Peyer's patch (tissue), 4 donors: Measurements from ENCODE around the gene TIMP2.

ENCODE experiments used
- POLR2A ChIP-seq, 2 donors: fragments of 450-650 bp; IDR thresholded peaks; one replicate each; pipeline ENCODE4 v1.5.1; 2017; ENCODE audit warnings: antibody characterized with exemption in 2 of 2, mild to moderate bottlenecking in 2 of 2, moderate library complexity in 2 of 2
- TF ChIP-seq, protein P1 (sequence below), 6 experiments: fragments of 450-650 bp in 4 of 6; fragments of 200-600 bp in 2 of 6; sonication (generic) in 1 of 6; IDR thresholded peaks; one replicate each; pipeline ENCODE4 v1.5.1; 2017 to 2019; ENCODE audit warnings: antibody characterized with exemption in 6 of 6, mild to moderate bottlenecking in 3 of 6, moderate library complexity in 1 of 6

GRCh38 chr17:78819806-78820792 lies 105.1 kb downstream of the TIMP2 start:
- TF ChIP-seq, protein P1, sequence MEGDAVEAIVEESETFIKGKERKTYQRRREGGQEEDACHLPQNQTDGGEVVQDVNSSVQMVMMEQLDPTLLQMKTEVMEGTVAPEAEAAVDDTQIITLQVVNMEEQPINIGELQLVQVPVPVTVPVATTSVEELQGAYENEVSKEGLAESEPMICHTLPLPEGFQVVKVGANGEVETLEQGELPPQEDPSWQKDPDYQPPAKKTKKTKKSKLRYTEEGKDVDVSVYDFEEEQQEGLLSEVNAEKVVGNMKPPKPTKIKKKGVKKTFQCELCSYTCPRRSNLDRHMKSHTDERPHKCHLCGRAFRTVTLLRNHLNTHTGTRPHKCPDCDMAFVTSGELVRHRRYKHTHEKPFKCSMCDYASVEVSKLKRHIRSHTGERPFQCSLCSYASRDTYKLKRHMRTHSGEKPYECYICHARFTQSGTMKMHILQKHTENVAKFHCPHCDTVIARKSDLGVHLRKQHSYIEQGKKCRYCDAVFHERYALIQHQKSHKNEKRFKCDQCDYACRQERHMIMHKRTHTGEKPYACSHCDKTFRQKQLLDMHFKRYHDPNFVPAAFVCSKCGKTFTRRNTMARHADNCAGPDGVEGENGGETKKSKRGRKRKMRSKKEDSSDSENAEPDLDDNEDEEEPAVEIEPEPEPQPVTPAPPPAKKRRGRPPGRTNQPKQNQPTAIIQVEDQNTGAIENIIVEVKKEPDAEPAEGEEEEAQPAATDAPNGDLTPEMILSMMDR (IDR thresholded peaks at IDR 0.05) = no peak
- no peak for TF ChIP-seq POLR2A (IDR thresholded peaks at IDR 0.05)
